ENCODE results near the gene EEF2K. TPM values are rescaled to one million over a fixed set of nuclear protein-coding genes. Genes with fewer than 3 reads are reported as not detected.
A peak's percentile ranks its signal among the peaks of the same experiment; 100 is the strongest.

The EEF2K gene
- total and polyA plus RNA-seq, 2 donors (not counting 1 experiment from before 2014, with no cell fraction given), result 11.8 to 28.7 TPM

DNA sequence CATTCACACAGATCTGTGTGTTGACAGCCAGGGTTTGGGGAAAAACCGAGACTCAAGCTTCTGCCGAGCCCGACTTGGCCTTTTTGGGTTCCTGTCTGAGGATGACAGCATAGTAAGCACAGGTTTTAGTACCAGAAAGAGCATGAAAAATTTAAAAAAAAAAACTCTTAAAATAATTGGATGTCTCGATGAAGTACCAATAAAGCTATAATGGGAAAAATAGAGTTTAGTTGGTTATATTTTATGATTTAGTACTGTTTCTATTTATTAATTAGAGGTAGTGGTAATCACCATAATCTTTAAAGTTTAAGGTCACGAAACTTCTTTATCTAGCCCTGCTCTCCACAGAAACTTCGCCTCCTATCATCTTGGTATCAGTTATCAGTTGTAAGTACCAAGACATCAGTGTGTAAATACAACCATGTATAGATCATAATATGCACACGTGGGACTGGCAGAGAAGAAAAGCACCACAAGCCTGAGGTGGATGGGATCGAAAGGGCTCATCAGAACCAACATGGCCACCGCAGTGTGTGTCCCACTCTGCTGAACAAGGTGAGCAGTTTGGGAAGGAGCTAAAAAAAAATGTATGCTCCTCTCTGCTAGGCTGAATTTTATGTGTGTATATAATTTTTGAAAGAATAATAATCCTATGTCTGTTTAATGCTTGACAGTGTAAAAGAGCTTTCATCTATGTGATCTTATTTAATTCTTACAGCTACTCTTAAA is 14.4 kb upstream of the EEF2K start:
- Histone ChIP-seq H3K27ac (ENCODE audit: low read length in 2 of 2) (peak overlapping the region; percentile 96 to 100), H3K36me3 (replicated peaks in 1 of 2; ENCODE audit: control extremely low read depth in 1 of 2, control insufficient read depth in 1 of 2, extremely low read depth in 1 of 2, insufficient read depth in 2 of 2, low read length in 1 of 2) (no peaks in the 10 kb centered on the region), H3K79me2 (ENCODE audit: control insufficient read depth, insufficient read depth, low read length) (no peaks in the 10 kb centered on the region), H4K20me1 (ENCODE audit: control insufficient read depth, insufficient read depth, low read length, poor library complexity, severe bottlenecking) (no peaks in the 10 kb centered on the region), H3K4me2 (replicated peaks; ENCODE audit: low read depth, low read length, poor library complexity, severe bottlenecking) (peak overlapping the region; percentile 88), H3K9me3 (ENCODE audit: control extremely low read depth in 1 of 3, control insufficient read depth in 2 of 3, insufficient read depth in 1 of 3, low read length in 2 of 3) (peaks cover 0 to 4% (median 0%) of the 10 kb centered on the region in 3 donors), H2AFZ (ENCODE audit: insufficient read depth, low read depth, low read length, poor library complexity, severe bottlenecking) (peak overlapping the region; percentile 7), H3K27me3 (replicated peaks in 1 of 4; ENCODE audit: control extremely low read depth in 1 of 4, control insufficient read depth in 3 of 4, insufficient read depth in 4 of 4, low read length in 3 of 4) (no peaks in the 10 kb centered on the region), H3K9ac (ENCODE audit: low read length) (peak overlapping the region; percentile 90), H3K4me3 (ENCODE audit: control extremely low read depth in 1 of 5, extremely low read depth in 1 of 5, insufficient read depth in 1 of 5, low read depth in 2 of 5, low read length in 4 of 5) (peak overlapping the region; percentile 53 to 78 (median 66)), H3K4me1 (ENCODE audit: control insufficient read depth in 2 of 2, insufficient read depth in 2 of 2, low read length in 2 of 2) (peaks cover 47 to 52% of the 10 kb centered on the region in 2 donors)
- DNase-seq, result no peak
- H3K4me1 Mint-ChIP-seq, result peaks cover 62% of the 10 kb centered on the region
- peak overlapping the region; percentile 99 for H3K4me3 Mint-ChIP-seq
- no peak for ATAC-seq (ENCODE audit: low read depth)
- H3K27ac Mint-ChIP-seq, result peak overlapping the region; percentile 100
- ChIA-PET CTCF (interaction anchor here (0.9 to 7.0 kb wide), 5 partner anchors 13 to 190 kb away, joined by 3 to 89 read pairs (median 5); partner anchors contain the start of genes EEF2K and POLR3E), POLR2A (interaction anchor here (0.6 to 5.0 kb wide), 12 partner anchors 13 to 1292 kb away, joined by 3 to 28 read pairs (median 4); partner anchors contain the start of genes EEF2K and POLR3E)
- intact Hi-C loops (cut with micrococcal nuclease), result loop anchor here (1.0 to 10.0 kb wide), 7 partner anchors 15 to 1451 kb away; partner anchors contain the start of genes CDR2, DCUN1D3, EEF2K and LYRM1
- H3K27me3 Mint-ChIP-seq, result peaks cover 3% of the 10 kb centered on the region
- peaks cover 7% of the 10 kb centered on the region for H3K9me3 Mint-ChIP-seq (ENCODE audit: insufficient read depth)
- TF ChIP-seq, protein P1, sequence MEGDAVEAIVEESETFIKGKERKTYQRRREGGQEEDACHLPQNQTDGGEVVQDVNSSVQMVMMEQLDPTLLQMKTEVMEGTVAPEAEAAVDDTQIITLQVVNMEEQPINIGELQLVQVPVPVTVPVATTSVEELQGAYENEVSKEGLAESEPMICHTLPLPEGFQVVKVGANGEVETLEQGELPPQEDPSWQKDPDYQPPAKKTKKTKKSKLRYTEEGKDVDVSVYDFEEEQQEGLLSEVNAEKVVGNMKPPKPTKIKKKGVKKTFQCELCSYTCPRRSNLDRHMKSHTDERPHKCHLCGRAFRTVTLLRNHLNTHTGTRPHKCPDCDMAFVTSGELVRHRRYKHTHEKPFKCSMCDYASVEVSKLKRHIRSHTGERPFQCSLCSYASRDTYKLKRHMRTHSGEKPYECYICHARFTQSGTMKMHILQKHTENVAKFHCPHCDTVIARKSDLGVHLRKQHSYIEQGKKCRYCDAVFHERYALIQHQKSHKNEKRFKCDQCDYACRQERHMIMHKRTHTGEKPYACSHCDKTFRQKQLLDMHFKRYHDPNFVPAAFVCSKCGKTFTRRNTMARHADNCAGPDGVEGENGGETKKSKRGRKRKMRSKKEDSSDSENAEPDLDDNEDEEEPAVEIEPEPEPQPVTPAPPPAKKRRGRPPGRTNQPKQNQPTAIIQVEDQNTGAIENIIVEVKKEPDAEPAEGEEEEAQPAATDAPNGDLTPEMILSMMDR (IDR thresholded peaks at IDR 0.05), result no peak
- TF ChIP-seq EZH2 (IDR thresholded peaks at IDR 0.05; ENCODE audit: borderline replicate concordance, insufficient read depth, low read depth, low read length, poor library complexity, severe bottlenecking), result no peak
- WGBS (ENCODE audit: insufficient coverage), result 0% methylated on average over 5 of the region's 9 CpGs
